Tibial nerve (tissue), 3 donors: ENCODE results near the gene IFNAR1.

ENCODE experiments used
- CTCF ChIP-seq, 5 experiments: fragments of 200-600 bp in 3 of 5; fragments of 450-650 bp in 2 of 5; sonication (generic) in 3 of 5; IDR thresholded peaks; one replicate each; pipeline ENCODE4 v1.5.1; 2016 to 2019; ENCODE audit warnings: antibody characterized with exemption in 5 of 5, mild to moderate bottlenecking in 3 of 5, moderate library complexity in 2 of 5
- POLR2A ChIP-seq, 2 donors: fragments of 450-650 bp; IDR thresholded peaks; one replicate each; pipeline ENCODE4 v1.6.1; 2017; ENCODE audit warnings: antibody characterized with exemption in 2 of 2, mild to moderate bottlenecking in 2 of 2, moderate library complexity in 2 of 2

GRCh38 chr21:33357177-33357576 is 32.4 kb downstream of the IFNAR1 start:
- TF ChIP-seq CTCF (IDR thresholded peaks at IDR 0.05): no peak
- TF ChIP-seq POLR2A (IDR thresholded peaks at IDR 0.05): no peak
